Measurements from ENCODE around the gene ZNF750. TPM values are rescaled to one million over a fixed set of nuclear protein-coding genes. Genes with fewer than 3 reads are reported as not detected.
"Not testable (repeated sequence)": the region's sequence is repeated elsewhere in the genome, so short reads cannot be mapped to it uniquely, and the experiment has no call there.

Gene ZNF750
- total RNA-seq, 2 donors from 2014 or later = not detected

- Mint-ChIP-seq H3K36me3 (peaks cover 5 to 21% of the 10 kb centered on the region in 2 donors), H3K9me3 (peaks cover 0 to 6% of the 10 kb centered on the region in 2 donors), H3K27ac (peak overlapping the region; percentile 24 to 65)
- DNase-seq (ENCODE audit: low spot score in 2 of 2) (no peak), ATAC-seq (no peak)
These were observed 38.3 kb downstream of the ZNF750 start for GRCh38 chr17:82801377-82801970.

GRCh38 chr17:82800885-82801284 is 38.9 kb downstream of the ZNF750 start:
- peak overlapping the region in 1 of 2 donors; percentile 65 for H3K27ac Mint-ChIP-seq
- H3K9me3 Mint-ChIP-seq = peaks cover 0 to 6% of the 10 kb centered on the region in 2 donors
- no peak for DNase-seq (ENCODE audit: low spot score in 2 of 2)
- peaks cover 5 to 21% of the 10 kb centered on the region in 2 donors for H3K36me3 Mint-ChIP-seq
- no peak for ATAC-seq

- DNase-seq (ENCODE audit: low spot score in 2 of 2) (no peak), ATAC-seq (no peak)
- H3K9me3 Mint-ChIP-seq = peaks cover 0 to 6% of the 10 kb centered on the region in 2 donors
- H3K36me3 Mint-ChIP-seq = peaks cover 5 to 21% of the 10 kb centered on the region in 2 donors
- peak overlapping the region; percentile 51 to 78 for H3K27ac Mint-ChIP-seq
These were observed 40.2 kb downstream of the ZNF750 start for GRCh38 chr17:82799591-82799990.

GRCh38 chr17:82798752-82799151 is 41.1 kb downstream of the ZNF750 start:
- ATAC-seq (no peak), DNase-seq (ENCODE audit: low spot score in 2 of 2) (no peak)
- peaks cover 0 to 6% of the 10 kb centered on the region in 2 donors for H3K9me3 Mint-ChIP-seq
- H3K27ac Mint-ChIP-seq = peak overlapping the region in 1 of 2 donors; percentile 50
- peaks cover 5 to 21% of the 10 kb centered on the region in 2 donors for H3K36me3 Mint-ChIP-seq

GRCh38 chr17:82797061-82797460 is 42.8 kb downstream of the ZNF750 start:
- Mint-ChIP-seq H3K27ac (no peak overlapping the region), H3K36me3 (peaks cover 5 to 21% of the 10 kb centered on the region in 2 donors), H3K9me3 (peaks cover 0 to 6% of the 10 kb centered on the region in 2 donors)
- ATAC-seq = no peak
- DNase-seq (ENCODE audit: low spot score in 2 of 2) = no peak

GRCh38 chr17:82795615-82796014 is 44.2 kb downstream of the ZNF750 start:
- DNase-seq (ENCODE audit: low spot score in 2 of 2) = no peak
- Mint-ChIP-seq H3K36me3 (peaks cover 0 to 10% of the 10 kb centered on the region in 2 donors), H3K27ac (no peak overlapping the region), H3K9me3 (no peaks in the 10 kb centered on the region)
- no peak for ATAC-seq

- peak overlapping the region in 1 of 2 donors; percentile 68 for H3K27ac Mint-ChIP-seq
- ATAC-seq = no peak
- H3K36me3 Mint-ChIP-seq = peaks cover 0 to 4% of the 10 kb centered on the region in 2 donors
- DNase-seq (ENCODE audit: low spot score in 2 of 2) = no peak
- H3K9me3 Mint-ChIP-seq = no peaks in the 10 kb centered on the region
These were observed 44.9 kb downstream of the ZNF750 start for GRCh38 chr17:82794781-82795482.

GRCh38 chr17:82793974-82794630 is 45.7 kb downstream of the ZNF750 start:
- Mint-ChIP-seq H3K36me3 (no peaks in the 10 kb centered on the region), H3K27ac (no peak overlapping the region), H3K9me3 (no peaks in the 10 kb centered on the region)
- no peak for DNase-seq (ENCODE audit: low spot score in 2 of 2)
- no peak for ATAC-seq

- no peak for ATAC-seq
- Mint-ChIP-seq H3K27ac (no peak overlapping the region), H3K36me3 (no peaks in the 10 kb centered on the region), H3K9me3 (no peaks in the 10 kb centered on the region)
- DNase-seq (ENCODE audit: low spot score in 2 of 2) = no peak
These were observed 48.3 kb downstream of the ZNF750 start for GRCh38 chr17:82791532-82791931.

- peak overlapping the region in 1 of 2 donors; percentile 73 for H3K27ac Mint-ChIP-seq
- no peaks in the 10 kb centered on the region for H3K36me3 Mint-ChIP-seq
- no peaks in the 10 kb centered on the region for H3K9me3 Mint-ChIP-seq
- no peak for ATAC-seq
- DNase-seq (ENCODE audit: low spot score in 2 of 2) = no peak
These were observed 49.4 kb downstream of the ZNF750 start for GRCh38 chr17:82790391-82790790.

GRCh38 chr17:82789806-82790205 is 50.0 kb downstream of the ZNF750 start:
- DNase-seq (ENCODE audit: low spot score in 2 of 2) = no peak
- no peak for ATAC-seq
- Mint-ChIP-seq H3K36me3 (no peaks in the 10 kb centered on the region), H3K27ac (peak overlapping the region; percentile 72 to 73), H3K9me3 (no peaks in the 10 kb centered on the region)

- Mint-ChIP-seq H3K9me3 (no peaks in the 10 kb centered on the region), H3K36me3 (no peaks in the 10 kb centered on the region), H3K27ac (peak overlapping the region in 1 of 2 donors; percentile 44)
- peak in 1 of 2 donors; percentile 9 for ATAC-seq
- no peak for DNase-seq (ENCODE audit: low spot score in 2 of 2)
These were observed 50.7 kb downstream of the ZNF750 start for GRCh38 chr17:82789051-82789592.

GRCh38 chr17:82788206-82789001 is 51.4 kb downstream of the ZNF750 start:
- no peak for ATAC-seq
- no peak for DNase-seq (ENCODE audit: low spot score in 2 of 2)
- no peaks in the 10 kb centered on the region for H3K36me3 Mint-ChIP-seq
- no peaks in the 10 kb centered on the region for H3K9me3 Mint-ChIP-seq
- peak overlapping the region in 1 of 2 donors; percentile 44 for H3K27ac Mint-ChIP-seq

- ATAC-seq (no peak), DNase-seq (ENCODE audit: low spot score in 2 of 2) (no peak)
- Mint-ChIP-seq H3K36me3 (peaks cover 0 to 5% of the 10 kb centered on the region in 2 donors), H3K9me3 (no peaks in the 10 kb centered on the region), H3K27ac (peak overlapping the region in 1 of 2 donors; percentile 50)
These were observed 52.6 kb downstream of the ZNF750 start for GRCh38 chr17:82787081-82787848.

- Mint-ChIP-seq H3K9me3 (no peaks in the 10 kb centered on the region), H3K27ac (no peak overlapping the region), H3K36me3 (peaks cover 0 to 5% of the 10 kb centered on the region in 2 donors)
- no peak for ATAC-seq
- no peak for DNase-seq (ENCODE audit: low spot score in 2 of 2)
These were observed 53.4 kb downstream of the ZNF750 start for GRCh38 chr17:82786427-82786826.

- not testable (repeated sequence) for ATAC-seq; H3K36me3 Mint-ChIP-seq; H3K27ac Mint-ChIP-seq; DNase-seq (ENCODE audit: low spot score in 2 of 2); H3K9me3 Mint-ChIP-seq
These were observed 54.2 kb downstream of the ZNF750 start for GRCh38 chr17:82785581-82785980.

Data from activated naive CD4-positive, alpha-beta T cell treated with anti-CD3 and anti-CD28 coated beads, Interleukin-2, amount 50 U/mL, for 72 hours (primary cell).